ENCODE measurements around the gene PRADC1.
A peak's percentile ranks its signal among the peaks of the same experiment; 100 is the strongest.

The PRADC1 gene

GRCh38 chr2:73254343-73255006, 21.4 kb upstream of the PRADC1 start:
- no peak for TF ChIP-seq EZH2 (IDR thresholded peaks at IDR 0.05; ENCODE audit: borderline replicate concordance, low read depth, low read length, severe bottlenecking)
- TF ChIP-seq, protein P1, sequence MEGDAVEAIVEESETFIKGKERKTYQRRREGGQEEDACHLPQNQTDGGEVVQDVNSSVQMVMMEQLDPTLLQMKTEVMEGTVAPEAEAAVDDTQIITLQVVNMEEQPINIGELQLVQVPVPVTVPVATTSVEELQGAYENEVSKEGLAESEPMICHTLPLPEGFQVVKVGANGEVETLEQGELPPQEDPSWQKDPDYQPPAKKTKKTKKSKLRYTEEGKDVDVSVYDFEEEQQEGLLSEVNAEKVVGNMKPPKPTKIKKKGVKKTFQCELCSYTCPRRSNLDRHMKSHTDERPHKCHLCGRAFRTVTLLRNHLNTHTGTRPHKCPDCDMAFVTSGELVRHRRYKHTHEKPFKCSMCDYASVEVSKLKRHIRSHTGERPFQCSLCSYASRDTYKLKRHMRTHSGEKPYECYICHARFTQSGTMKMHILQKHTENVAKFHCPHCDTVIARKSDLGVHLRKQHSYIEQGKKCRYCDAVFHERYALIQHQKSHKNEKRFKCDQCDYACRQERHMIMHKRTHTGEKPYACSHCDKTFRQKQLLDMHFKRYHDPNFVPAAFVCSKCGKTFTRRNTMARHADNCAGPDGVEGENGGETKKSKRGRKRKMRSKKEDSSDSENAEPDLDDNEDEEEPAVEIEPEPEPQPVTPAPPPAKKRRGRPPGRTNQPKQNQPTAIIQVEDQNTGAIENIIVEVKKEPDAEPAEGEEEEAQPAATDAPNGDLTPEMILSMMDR (IDR thresholded peaks at IDR 0.05; ENCODE audit: borderline replicate concordance, extremely low read depth, low read length, poor library complexity, severe bottlenecking): no peak
- Histone ChIP-seq H4K20me1 (ENCODE audit: insufficient read depth, low read length) (peaks cover 39% of the 10 kb centered on the region), H2AFZ (ENCODE audit: low read depth, low read length) (no peak overlapping the region), H3K4me2 (ENCODE audit: insufficient read depth, low read length) (no peak overlapping the region), H3K79me2 (ENCODE audit: insufficient read depth, low read length) (no peaks in the 10 kb centered on the region), H3K27ac (ENCODE audit: low read length) (no peak overlapping the region), H3K9ac (ENCODE audit: low read depth, low read length) (no peak overlapping the region), H3K36me3 (ENCODE audit: insufficient read depth, low read length) (peaks cover 84% of the 10 kb centered on the region), H3K4me3 (ENCODE audit: low read depth in 1 of 2, low read length in 2 of 2) (no peak overlapping the region), H3K9me3 (ENCODE audit: insufficient read depth, low read length, severe bottlenecking) (no peaks in the 10 kb centered on the region), H3K4me1 (ENCODE audit: insufficient read depth, low read length) (no peaks in the 10 kb centered on the region), H3K27me3 (ENCODE audit: insufficient read depth, low read length, poor library complexity) (no peaks in the 10 kb centered on the region)
- DNase-seq (no peak), ATAC-seq (ENCODE audit: insufficient read depth, low read depth) (peak; percentile 4; the same call in 1 of the 3 replicates)

- 0 out of 3 replicates have a peak, but pooled peaks have one; percentile 5 for ATAC-seq (ENCODE audit: insufficient read depth, low read depth)
- H3K4me1 ChIP-seq (ENCODE audit: insufficient read depth, low read length): no peaks in the 10 kb centered on the region
- no peak for TF ChIP-seq EZH2 (IDR thresholded peaks at IDR 0.05; ENCODE audit: borderline replicate concordance, low read depth, low read length, severe bottlenecking)
These were observed 20.9 kb upstream of the PRADC1 start for GRCh38 chr2:73253901-73254300.

DNA sequence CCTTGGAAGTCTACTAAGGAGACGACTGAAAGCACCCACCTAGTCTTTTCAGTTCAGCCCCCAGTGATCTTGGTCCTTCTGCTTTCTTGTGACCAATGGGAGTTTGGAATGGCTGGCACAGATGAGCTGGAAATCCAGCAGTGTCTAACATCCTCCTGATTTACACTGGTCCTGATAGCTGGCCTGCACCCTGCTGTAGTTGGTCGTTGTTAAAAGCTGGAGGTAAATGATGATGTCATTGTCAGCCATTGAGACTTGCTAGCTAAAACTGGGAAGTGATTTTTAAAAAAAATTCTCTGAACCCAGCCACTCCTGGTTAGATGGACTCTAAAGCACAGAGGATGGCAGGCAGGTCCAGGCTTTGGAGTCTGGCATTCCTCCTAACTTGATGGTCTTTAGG, 20.4 kb upstream of the PRADC1 start:
- peaks cover 84% of the 10 kb centered on the region for H3K36me3 ChIP-seq (ENCODE audit: insufficient read depth, low read length)

More at GRCh38 chr2:73253901-73254300, 20.9 kb upstream of the PRADC1 start:
- H3K79me2 ChIP-seq (ENCODE audit: insufficient read depth, low read length): no peaks in the 10 kb centered on the region
- H2AFZ ChIP-seq (ENCODE audit: low read depth, low read length): no peak overlapping the region
- H3K36me3 ChIP-seq (ENCODE audit: insufficient read depth, low read length): peaks cover 84% of the 10 kb centered on the region
- no peak overlapping the region for H3K27ac ChIP-seq (ENCODE audit: low read length)
- H3K4me2 ChIP-seq (ENCODE audit: insufficient read depth, low read length): no peak overlapping the region
- H3K4me3 ChIP-seq (ENCODE audit: low read depth in 1 of 2, low read length in 2 of 2): no peak overlapping the region
- no peak for DNase-seq
- no peak overlapping the region for H3K9ac ChIP-seq (ENCODE audit: low read depth, low read length)
- H4K20me1 ChIP-seq (ENCODE audit: insufficient read depth, low read length): peaks cover 45% of the 10 kb centered on the region
- H3K9me3 ChIP-seq (ENCODE audit: insufficient read depth, low read length, severe bottlenecking): no peaks in the 10 kb centered on the region
- H3K27me3 ChIP-seq (ENCODE audit: insufficient read depth, low read length, poor library complexity): no peaks in the 10 kb centered on the region

More for the DNA sequence above, 20.4 kb upstream of the PRADC1 start:
- no peaks in the 10 kb centered on the region for H3K4me1 ChIP-seq (ENCODE audit: insufficient read depth, low read length)
- no peak for ATAC-seq (ENCODE audit: insufficient read depth, low read depth)
- H3K9me3 ChIP-seq (ENCODE audit: insufficient read depth, low read length, severe bottlenecking): no peaks in the 10 kb centered on the region
- no peak overlapping the region for H2AFZ ChIP-seq (ENCODE audit: low read depth, low read length)
- H4K20me1 ChIP-seq (ENCODE audit: insufficient read depth, low read length): peaks cover 50% of the 10 kb centered on the region
- no peak overlapping the region for H3K9ac ChIP-seq (ENCODE audit: low read depth, low read length)
- no peak for DNase-seq
- H3K27ac ChIP-seq (ENCODE audit: low read length): no peak overlapping the region
- H3K4me3 ChIP-seq (ENCODE audit: low read depth in 1 of 2, low read length in 2 of 2): no peak overlapping the region
- 0 out of 2 replicates have a peak, but pooled peaks cover 2% of the 10 kb centered on the region for H3K79me2 ChIP-seq (ENCODE audit: insufficient read depth, low read length)
- H3K27me3 ChIP-seq (ENCODE audit: insufficient read depth, low read length, poor library complexity): no peaks in the 10 kb centered on the region
- no peak overlapping the region for H3K4me2 ChIP-seq (ENCODE audit: insufficient read depth, low read length)
- TF ChIP-seq EZH2 (IDR thresholded peaks at IDR 0.05; ENCODE audit: borderline replicate concordance, low read depth, low read length, severe bottlenecking): no peak
- TF ChIP-seq, protein P1 (IDR thresholded peaks at IDR 0.05; ENCODE audit: borderline replicate concordance, extremely low read depth, low read length, poor library complexity, severe bottlenecking): no peak

All from DND-41 (cell line).